ENCODE data around the gene RFX5. TPM values are rescaled to one million over a fixed set of nuclear protein-coding genes. Genes with fewer than 3 reads are reported as not detected.

RFX5 gene
- total RNA-seq, 1 experiment from 2014 or later = 52.7 TPM

- BruUV-seq (replicated peaks) = TSS peak; percentile 73
- intact Hi-C loops (cut with micrococcal nuclease) = loop anchor here (2.0 kb wide), 1 partner anchor 37 kb away; no protein-coding TSS in a partner anchor
- Histone ChIP-seq H4K20me1 (ENCODE audit: insufficient read depth) (no peaks in the 10 kb centered on the region), H2AFZ (ENCODE audit: low read depth, low read length, poor library complexity, severe bottlenecking) (peak overlapping the region; percentile 76), H3K27me3 (ENCODE audit: insufficient read depth, low read length) (no peaks in the 10 kb centered on the region), H3K9ac (ENCODE audit: low read length) (peak overlapping the region; percentile 81), H3K79me2 (ENCODE audit: insufficient read depth, low read length) (no peaks in the 10 kb centered on the region), H3K9me3 (ENCODE audit: control insufficient read depth in 1 of 2, insufficient read depth in 1 of 2, low read depth in 1 of 2, low read length in 2 of 2) (peaks cover 0 to 10% of the 10 kb centered on the region in 2 experiments; a peak in 1 of 4 replicates), H3K27ac (ENCODE audit: low read depth, low read length) (peak overlapping the region; percentile 78), H3K36me3 (ENCODE audit: control insufficient read depth in 1 of 2, insufficient read depth in 2 of 2, low read length in 2 of 2) (peaks cover 8 to 16% of the 10 kb centered on the region in 2 experiments; a peak in 1 of 4 replicates), H3K4me2 (ENCODE audit: low read length) (peak overlapping the region; percentile 93), H3K9me2 (ENCODE audit: insufficient read depth) (no peaks in the 10 kb centered on the region), H3K4me1 (ENCODE audit: control insufficient read depth in 1 of 2, insufficient read depth in 2 of 2, low read length in 2 of 2) (peaks cover 5 to 21% of the 10 kb centered on the region in 2 experiments), H3K4me3 (replicated peaks in 1 of 2; ENCODE audit: low read depth in 1 of 2, low read length in 2 of 2) (peak overlapping the region; percentile 10 to 67)
- TF ChIP-seq SP1 (IDR thresholded peaks at IDR 0.05; ENCODE audit: low read depth) (0 out of 2 replicates have a peak, but pooled peaks have one; percentile 5), ELF1 (IDR thresholded peaks at IDR 0.05; ENCODE audit: borderline replicate concordance, low read depth) (no peak), TCF7L2 (IDR thresholded peaks at IDR 0.05; ENCODE audit: borderline replicate concordance, extremely low read depth, insufficient read depth, insufficient read length) (peak; percentile 4)
- TF ChIP-seq, protein P1, sequence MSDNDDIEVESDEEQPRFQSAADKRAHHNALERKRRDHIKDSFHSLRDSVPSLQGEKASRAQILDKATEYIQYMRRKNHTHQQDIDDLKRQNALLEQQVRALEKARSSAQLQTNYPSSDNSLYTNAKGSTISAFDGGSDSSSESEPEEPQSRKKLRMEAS (IDR thresholded peaks at IDR 0.05) = no peak
- DNase-seq (ENCODE audit: low read depth, low spot score) (no peak), ATAC-seq (no peak)
- ChIA-PET RAD21 (ENCODE audit: low non-redundant PET in 1 of 2, low total read pairs in 2 of 2, uncharacterized antibody in 2 of 2, unreplicated experiment in 2 of 2) (no interaction called here), POLR2A (no interaction called here), CTCF (no interaction called here)
Measured at GRCh38 chr1:151347523-151348246, 633 bp upstream of the RFX5 start.

DNA sequence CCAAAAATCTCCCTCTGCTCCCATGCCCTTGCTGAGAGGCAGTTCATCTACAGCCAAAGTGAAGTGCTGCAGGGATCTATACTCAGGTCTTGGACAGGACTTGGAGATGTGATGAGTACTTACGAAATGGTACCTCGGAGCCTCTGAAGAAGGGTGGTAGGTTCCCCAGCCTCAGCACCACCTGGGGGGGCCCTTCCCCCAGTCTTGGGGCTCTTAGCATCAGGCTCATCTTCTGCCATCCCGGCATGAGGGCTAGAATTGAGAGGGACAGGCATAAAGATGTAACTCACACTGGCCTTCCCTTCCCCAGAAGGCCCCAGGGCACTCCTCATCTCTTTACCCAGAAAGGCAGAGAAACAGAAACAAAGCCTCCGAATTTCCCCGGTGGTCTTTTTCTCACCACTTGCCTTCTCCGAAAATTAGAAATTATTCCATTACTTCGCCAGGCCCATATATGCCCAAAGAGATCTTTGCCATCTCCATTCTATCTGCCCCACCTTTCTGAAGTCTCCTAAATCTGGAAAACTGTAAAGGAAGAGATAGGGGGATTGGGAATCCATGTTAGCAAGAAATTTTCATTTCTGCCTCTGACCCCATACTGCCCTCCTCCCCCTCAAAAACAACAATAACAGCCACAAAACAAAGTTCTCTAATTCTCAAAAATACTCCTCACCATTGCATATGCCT, 827 bp downstream of the RFX5 start:
- Histone ChIP-seq H3K4me3 (replicated peaks in 1 of 2; ENCODE audit: low read depth in 1 of 2, low read length in 2 of 2) (peak overlapping the region; percentile 67 to 72), H3K27me3 (ENCODE audit: insufficient read depth, low read length) (no peaks in the 10 kb centered on the region), H3K9me2 (ENCODE audit: insufficient read depth) (no peaks in the 10 kb centered on the region), H3K79me2 (ENCODE audit: insufficient read depth, low read length) (no peaks in the 10 kb centered on the region), H3K4me2 (ENCODE audit: low read length) (peak overlapping the region; percentile 93), H3K9ac (ENCODE audit: low read length) (peak overlapping the region; percentile 81), H3K9me3 (ENCODE audit: control insufficient read depth in 1 of 2, insufficient read depth in 1 of 2, low read depth in 1 of 2, low read length in 2 of 2) (no peaks in the 10 kb centered on the region), H3K4me1 (ENCODE audit: control insufficient read depth in 1 of 2, insufficient read depth in 2 of 2, low read length in 2 of 2) (peaks cover 5 to 33% of the 10 kb centered on the region in 2 experiments), H3K36me3 (ENCODE audit: control insufficient read depth in 1 of 2, insufficient read depth in 2 of 2, low read length in 2 of 2) (peaks cover 10 to 16% of the 10 kb centered on the region in 2 experiments; a peak in 1 of 4 replicates), H4K20me1 (ENCODE audit: insufficient read depth) (no peaks in the 10 kb centered on the region), H3K27ac (ENCODE audit: low read depth, low read length) (peak overlapping the region; percentile 78), H2AFZ (ENCODE audit: low read depth, low read length, poor library complexity, severe bottlenecking) (no peak overlapping the region)
- CTCF ChIA-PET = no interaction called here
- DNase-seq (ENCODE audit: low read depth, low spot score) = no peak
- intact Hi-C loops (cut with micrococcal nuclease) = loop anchor here (2.0 kb wide), 1 partner anchor 35 kb away; no protein-coding TSS in a partner anchor
- ATAC-seq = no peak
- RAD21 ChIA-PET (ENCODE audit: low non-redundant PET in 1 of 2, low total read pairs in 2 of 2, uncharacterized antibody in 2 of 2, unreplicated experiment in 2 of 2) = no interaction called here
- BruUV-seq (replicated peaks) = TSS peak; percentile 76
- POLR2A ChIA-PET = interaction anchor here (0.7 kb wide), 1 partner anchor 933 kb away, joined by 3 read pairs; no protein-coding TSS in a partner anchor
- TF ChIP-seq, protein P2, sequence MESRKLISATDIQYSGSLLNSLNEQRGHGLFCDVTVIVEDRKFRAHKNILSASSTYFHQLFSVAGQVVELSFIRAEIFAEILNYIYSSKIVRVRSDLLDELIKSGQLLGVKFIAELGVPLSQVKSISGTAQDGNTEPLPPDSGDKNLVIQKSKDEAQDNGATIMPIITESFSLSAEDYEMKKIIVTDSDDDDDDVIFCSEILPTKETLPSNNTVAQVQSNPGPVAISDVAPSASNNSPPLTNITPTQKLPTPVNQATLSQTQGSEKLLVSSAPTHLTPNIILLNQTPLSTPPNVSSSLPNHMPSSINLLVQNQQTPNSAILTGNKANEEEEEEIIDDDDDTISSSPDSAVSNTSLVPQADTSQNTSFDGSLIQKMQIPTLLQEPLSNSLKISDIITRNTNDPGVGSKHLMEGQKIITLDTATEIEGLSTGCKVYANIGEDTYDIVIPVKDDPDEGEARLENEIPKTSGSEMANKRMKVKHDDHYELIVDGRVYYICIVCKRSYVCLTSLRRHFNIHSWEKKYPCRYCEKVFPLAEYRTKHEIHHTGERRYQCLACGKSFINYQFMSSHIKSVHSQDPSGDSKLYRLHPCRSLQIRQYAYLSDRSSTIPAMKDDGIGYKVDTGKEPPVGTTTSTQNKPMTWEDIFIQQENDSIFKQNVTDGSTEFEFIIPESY (IDR thresholded peaks at IDR 0.05; ENCODE audit: extremely low read depth, insufficient replicate concordance, low read length) = no peak
- no peak for TF ChIP-seq RAD21 (IDR thresholded peaks at IDR 0.05; ENCODE audit: low read depth)
- TF ChIP-seq POLR2A (IDR thresholded peaks at IDR 0.05; ENCODE audit: borderline replicate concordance, extremely low read depth, insufficient read depth, insufficient read length) = no peak
- no peak for TF ChIP-seq CTCF (IDR thresholded peaks at IDR 0.05 in 2 of 3, conservative IDR thresholded peaks at IDR 0.05 in 1 of 3; ENCODE audit: borderline replicate concordance in 1 of 3, insufficient read depth in 1 of 3, low read depth in 2 of 3, low read length in 2 of 3)
- no peak for TF ChIP-seq SRF (IDR thresholded peaks at IDR 0.05; ENCODE audit: low read depth)
- TF ChIP-seq ZNF274 (IDR thresholded peaks at IDR 0.05; ENCODE audit: low read depth, low read length) = no peak
- no peak for TF ChIP-seq SP1 (IDR thresholded peaks at IDR 0.05; ENCODE audit: low read depth)
- TF ChIP-seq EZH2phosphoT487 (IDR thresholded peaks at IDR 0.05; ENCODE audit: borderline replicate concordance) = no peak
- no peak for TF ChIP-seq ELF1 (IDR thresholded peaks at IDR 0.05; ENCODE audit: borderline replicate concordance, low read depth)
- no peak for TF ChIP-seq JUND (IDR thresholded peaks at IDR 0.05)
- TF ChIP-seq ZFX (IDR thresholded peaks at IDR 0.05) = no peak

Measured in HCT116 (cell line).